HTR-8/SVneo (cell line): ENCODE measurements around the gene WASHC4.

Experiments used
- DNase-seq: peaks from one replicate; pipeline ENCODE4 v3.0.0; 2011; ENCODE audit warnings: low spot score, mixed read lengths; ENCODE audit not compliant: insufficient read length
- FAIRE-seq: peaks from 2 replicates; lab custom pipeline; 2011; peaks lifted over from hg19 to GRCh38; lab: Jason Lieb, UNC

The WASHC4 gene, protein sequence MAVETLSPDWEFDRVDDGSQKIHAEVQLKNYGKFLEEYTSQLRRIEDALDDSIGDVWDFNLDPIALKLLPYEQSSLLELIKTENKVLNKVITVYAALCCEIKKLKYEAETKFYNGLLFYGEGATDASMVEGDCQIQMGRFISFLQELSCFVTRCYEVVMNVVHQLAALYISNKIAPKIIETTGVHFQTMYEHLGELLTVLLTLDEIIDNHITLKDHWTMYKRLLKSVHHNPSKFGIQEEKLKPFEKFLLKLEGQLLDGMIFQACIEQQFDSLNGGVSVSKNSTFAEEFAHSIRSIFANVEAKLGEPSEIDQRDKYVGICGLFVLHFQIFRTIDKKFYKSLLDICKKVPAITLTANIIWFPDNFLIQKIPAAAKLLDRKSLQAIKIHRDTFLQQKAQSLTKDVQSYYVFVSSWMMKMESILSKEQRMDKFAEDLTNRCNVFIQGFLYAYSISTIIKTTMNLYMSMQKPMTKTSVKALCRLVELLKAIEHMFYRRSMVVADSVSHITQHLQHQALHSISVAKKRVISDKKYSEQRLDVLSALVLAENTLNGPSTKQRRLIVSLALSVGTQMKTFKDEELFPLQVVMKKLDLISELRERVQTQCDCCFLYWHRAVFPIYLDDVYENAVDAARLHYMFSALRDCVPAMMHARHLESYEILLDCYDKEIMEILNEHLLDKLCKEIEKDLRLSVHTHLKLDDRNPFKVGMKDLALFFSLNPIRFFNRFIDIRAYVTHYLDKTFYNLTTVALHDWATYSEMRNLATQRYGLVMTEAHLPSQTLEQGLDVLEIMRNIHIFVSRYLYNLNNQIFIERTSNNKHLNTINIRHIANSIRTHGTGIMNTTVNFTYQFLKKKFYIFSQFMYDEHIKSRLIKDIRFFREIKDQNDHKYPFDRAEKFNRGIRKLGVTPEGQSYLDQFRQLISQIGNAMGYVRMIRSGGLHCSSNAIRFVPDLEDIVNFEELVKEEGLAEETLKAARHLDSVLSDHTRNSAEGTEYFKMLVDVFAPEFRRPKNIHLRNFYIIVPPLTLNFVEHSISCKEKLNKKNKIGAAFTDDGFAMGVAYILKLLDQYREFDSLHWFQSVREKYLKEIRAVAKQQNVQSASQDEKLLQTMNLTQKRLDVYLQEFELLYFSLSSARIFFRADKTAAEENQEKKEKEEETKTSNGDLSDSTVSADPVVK

DNA sequence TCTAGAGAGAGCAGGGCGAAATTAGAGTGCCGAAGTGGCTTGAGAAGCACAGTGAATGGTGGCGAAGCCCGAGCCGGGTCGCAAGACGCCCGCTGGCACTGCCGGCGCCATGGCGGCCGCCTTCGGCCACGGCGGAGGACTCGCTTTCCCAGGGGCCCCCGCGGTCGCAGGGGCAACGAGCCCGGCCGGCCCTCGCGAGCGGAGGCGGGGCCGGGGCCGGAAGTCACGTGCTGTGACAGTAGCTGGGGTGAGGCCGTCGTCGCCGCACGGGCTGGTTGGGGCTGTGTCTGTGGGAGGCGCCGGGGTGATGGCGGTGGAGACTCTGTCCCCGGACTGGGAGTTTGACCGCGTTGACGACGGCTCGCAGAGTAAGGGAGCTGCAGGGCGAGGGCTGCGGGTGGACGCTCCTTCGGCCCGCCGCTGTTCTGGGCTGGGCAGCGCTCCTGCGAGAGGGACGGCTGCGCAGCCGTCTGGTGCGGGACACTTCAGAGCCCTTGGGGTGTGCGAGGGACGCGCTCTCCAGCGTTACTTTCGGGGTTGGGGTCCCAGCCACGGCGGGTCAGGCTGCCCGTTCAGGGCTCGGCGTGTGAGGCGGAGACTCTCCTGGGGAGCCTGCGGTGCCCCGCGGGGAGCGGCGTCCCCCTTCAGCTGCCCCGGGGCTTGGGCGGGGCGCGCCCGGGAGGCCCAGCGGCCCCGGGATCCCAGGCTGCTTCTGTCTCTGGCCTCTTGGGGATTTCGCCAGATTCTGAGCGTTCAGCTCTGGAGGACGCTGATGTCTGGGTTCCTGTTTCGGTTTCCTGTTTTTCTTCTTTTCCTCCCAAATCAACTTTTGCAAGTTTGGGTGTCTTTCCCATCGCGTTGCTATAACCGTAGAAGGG lies at the start of gene WASHC4:
TSS of gene WASHC4 (plus strand) at position 238 of the 878 bp plus-strand sequence. CDS start at position 308, 70 bp downstream.
- peak; percentile 96 for DNase-seq
- FAIRE-seq, result peak; percentile 99

DNA sequence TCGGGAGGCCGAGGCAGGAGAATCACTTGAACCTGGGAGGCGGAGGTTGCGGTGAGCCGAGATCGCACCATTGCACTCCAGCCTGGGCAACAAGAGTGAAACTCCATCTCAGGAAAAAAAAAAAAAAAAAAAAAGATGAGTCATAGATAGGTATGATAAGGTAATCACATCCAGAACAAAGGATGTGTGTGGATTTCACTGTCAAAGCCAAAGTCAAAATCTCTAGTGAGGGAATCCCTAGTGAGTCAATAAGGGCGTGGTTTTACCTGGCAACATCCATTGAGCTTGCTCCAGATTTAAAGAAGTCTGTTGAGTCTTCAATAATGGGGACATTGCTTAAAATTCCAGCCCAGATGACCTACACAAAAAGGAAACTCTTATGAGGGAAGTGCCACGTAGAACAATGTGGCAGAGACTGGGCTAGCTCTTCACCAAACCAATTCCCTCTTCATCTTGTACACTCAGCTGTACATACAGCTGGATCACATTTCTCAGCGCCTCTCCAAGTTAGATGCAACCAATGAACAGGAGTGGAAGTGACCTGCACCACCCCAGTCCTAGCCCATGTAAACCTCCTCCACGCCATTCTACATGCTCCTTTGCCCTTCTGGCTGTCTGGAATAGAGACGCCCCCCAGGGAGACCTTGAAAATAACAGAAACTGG lies 46.7 kb upstream of the WASHC4 start:
- FAIRE-seq, result no peak
- no peak for DNase-seq

DNA sequence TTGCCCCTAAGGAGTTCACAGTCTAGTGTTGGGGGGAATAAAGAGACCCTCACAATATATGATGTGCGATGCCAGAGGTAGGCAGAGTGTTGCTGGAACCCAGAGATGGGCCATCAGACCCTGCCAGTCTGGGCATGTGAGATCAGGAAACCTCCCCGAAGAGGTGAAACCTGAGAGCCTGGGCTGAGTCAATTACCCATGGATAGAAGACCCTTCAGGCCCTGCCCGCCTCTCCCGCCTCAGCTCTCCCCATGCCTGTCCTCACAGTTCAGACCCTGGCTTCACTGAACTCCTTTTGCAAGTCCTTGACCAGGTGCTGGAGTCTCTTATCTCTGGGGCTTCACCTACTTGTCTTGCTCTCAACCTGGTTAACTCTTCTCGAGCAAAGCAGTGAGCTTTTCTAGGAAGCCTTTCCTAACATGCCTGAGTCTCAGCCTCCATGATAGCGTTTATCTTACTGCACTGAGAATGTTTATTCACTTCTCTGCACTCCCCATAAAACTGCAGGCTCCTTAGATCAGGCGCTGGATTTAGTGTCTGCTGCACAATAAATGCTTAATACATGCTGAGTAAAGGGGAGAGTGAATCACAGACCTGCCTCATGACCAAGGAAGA lies 42.9 kb upstream of the WASHC4 start:
- DNase-seq, result no peak
- no peak for FAIRE-seq

DNA sequence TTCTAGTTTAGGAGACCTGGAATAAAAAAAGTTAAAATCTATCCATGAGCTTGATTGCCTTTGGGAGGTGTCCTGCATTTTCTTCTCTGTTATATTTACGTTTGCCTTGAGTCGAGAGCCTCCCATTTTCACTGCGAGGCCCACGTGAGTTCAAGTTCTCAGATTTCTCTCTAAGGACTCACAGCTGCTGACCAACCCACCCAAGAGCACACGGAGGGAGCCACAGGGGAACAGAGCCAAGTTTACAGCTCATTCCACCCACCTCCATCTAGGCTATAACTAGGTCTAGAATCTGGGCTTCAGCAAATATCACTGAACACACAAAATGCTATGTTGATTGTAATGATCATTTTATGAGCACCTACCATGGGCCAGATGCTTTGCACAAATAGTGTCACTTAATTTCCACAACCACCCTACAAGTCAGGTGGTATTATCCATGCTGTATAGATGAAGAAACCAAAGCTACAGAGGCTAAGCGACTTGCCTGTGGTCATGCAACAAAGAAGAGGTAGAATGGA lies 40.0 kb upstream of the WASHC4 start:
- no peak for DNase-seq
- FAIRE-seq, result no peak

DNA sequence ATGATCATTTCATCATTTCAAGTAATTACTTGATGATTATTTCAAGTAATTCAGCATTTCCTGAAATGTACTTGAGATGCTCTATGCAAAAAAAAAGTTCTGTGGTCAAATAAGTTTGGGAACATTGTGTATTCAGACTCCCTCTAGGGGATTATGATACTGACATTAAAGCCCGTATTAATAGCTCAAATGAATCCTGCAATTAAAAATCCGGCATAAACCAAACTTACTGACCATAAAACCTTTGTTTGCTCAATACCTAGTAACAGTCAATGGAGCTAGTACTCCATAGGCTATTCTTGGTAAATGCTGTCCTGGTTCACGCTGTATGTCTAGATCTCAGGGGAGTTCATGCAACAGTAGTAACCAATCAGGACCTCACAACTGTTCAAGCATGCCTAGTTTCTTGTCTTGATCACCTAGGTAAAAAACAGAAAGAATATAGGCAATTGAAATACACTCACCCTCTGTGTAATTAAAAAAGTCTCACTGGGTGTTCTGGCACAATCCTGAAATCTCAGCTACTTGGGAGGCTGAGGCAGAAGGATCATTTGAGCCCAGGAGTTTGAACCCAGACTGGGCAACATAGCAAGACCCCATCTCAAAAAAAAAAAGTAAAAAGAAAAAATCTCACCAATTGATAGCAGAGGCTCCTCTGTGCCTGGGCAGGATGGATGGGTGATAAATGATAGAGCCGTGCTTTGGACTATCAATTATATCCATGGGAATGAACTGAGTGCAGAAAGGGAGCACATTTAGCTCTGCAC lies 37.4 kb upstream of the WASHC4 start:
- DNase-seq (no peak), FAIRE-seq (no peak)

DNA sequence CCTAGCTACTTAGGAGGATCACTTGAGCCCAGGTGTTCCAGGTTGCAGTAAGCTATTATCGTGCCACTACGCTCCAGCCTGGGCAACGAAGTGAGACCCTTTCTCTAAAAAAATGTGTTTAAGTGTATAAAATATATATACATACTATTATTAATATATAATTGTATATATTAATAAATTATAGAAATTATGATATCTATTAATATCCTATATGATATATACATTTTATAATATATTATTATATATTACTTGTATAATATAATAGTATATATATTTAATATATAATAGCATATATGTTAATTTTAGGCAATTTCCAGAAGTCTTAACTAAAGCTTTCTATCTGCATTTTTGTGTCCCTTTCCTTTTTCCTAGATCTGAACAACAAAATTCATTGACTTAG lies 35.5 kb upstream of the WASHC4 start:
- no peak for FAIRE-seq

DNA sequence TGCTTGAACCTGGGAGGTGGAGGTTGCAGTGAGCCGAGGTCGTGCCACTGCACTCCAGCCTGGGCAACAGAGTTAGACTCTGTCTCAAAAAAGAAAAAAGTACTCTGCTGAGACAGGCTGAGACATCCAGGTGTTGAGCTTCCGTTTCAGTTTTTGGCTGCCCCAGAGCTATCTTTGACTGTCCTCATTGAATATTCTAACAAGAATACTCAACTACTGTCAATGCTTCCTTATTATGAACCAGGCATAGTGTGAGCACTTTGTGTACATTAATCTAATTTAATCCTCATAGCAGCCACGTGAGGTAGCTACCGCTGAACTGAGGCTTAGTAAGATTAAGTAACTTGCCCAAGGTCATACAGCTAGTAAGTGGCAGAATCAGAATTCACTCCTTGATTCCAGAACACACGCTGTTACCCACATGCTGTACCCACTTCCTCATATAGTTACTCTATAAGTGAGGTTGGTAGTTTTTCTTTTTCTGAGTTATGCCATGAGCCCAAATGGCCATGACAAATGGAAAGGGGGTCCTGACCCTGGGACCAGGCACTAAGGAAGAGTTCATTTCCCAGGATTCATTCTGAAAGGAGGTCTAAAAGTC lies 34.5 kb upstream of the WASHC4 start:
- FAIRE-seq (no peak), DNase-seq (no peak)

More for the DNA sequence above, 35.5 kb upstream of the WASHC4 start:
- no peak for DNase-seq

DNA sequence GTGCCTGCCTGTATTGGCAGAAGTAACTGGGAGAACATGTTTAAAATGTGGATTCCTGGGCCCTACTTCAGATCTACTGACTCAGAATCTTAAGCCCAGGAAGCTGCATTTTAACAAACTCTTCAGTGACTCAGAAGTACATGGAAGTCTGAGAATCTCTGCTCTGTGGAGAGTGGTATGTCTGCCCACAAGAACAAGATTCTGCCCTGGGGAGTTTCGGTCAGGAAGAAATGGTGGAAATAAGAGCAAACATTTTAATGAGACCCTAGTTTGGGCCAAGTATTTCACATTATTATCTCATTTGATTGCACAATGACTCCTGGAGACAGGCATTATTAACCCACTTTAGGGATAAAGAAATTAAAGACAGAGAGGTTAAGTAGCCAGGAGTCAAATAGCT lies 31.4 kb upstream of the WASHC4 start:
- DNase-seq (no peak), FAIRE-seq (no peak)

DNA sequence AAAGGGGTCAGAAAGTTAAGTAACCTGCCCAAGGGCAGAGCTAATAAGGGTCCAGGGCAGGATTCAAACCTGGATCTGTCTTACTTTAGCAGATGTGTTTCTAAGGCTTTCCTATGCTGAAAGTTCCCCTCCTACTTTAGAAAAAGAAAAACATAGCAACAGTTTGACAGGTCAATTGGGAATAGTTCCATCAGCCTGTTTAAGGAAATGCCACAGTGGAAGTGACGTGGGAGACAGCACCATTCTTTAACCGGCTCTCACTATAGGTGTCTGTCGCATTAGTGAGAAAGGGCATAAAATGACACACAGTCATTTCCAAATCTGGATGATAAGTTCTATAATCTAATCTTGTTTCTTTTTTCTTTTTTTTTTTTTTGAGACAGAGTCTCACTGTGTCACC lies 30.6 kb upstream of the WASHC4 start:
- DNase-seq, result no peak
- FAIRE-seq, result no peak

DNA sequence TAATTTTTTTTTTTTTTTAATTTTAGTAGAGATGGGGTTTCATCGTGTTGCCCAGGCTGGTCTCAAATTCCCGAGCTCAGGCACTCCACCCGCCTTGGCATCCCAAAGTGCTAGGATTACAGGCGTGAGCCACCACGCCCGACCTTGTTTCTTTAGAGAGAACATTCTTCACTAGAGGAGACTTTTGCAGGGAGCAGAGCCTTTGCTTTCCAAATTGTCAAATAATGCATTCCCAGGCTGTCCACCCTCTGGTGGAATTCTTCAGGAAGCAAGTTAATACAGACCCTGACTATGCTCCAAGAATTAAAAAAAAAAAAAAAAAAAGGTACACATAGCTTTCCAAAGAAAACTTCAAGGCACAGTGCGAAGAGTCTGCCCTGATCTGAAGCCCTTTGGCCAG lies 30.1 kb upstream of the WASHC4 start:
- FAIRE-seq, result no peak
- DNase-seq, result no peak

DNA sequence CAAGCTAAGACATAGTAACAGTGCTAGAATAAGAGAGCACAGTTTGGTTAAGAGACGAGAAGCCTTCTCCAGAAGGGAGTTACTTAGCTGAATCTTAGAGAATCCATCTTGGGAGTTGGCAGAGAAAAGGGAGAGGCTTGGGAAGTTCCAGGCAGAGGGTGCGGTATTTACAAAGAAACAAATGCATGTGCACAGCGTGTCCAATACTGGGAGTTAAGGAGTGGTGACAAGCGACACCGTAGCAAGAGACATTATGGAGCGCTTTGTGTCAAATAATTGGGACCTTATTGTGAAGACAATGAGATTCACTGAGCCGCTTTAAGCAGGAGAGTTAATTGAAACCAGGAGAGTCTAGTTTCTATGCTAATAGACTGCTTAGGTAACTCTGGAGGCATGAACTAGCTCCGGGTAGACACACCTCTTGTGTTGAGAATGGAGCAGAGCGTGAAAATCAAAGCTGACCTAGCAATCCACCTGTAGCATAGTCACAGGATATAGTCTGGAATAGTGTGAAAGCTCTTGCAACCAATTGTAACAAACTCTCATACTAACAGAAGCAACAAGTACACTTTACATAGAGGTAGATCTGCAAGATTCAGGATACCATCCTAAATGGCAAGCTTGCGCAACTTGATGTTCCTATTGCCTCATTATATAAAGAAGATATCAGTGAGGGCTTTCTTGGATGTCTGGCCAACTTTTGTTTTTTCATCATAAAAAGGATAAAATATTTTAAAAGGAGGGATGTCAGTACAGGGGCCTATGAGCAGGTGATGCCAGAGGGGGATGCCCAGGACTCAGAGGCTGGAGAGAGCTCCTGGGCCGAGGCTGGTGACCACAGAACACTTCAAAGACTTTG lies 28.6 kb upstream of the WASHC4 start:
- FAIRE-seq (no peak), DNase-seq (no peak)

DNA sequence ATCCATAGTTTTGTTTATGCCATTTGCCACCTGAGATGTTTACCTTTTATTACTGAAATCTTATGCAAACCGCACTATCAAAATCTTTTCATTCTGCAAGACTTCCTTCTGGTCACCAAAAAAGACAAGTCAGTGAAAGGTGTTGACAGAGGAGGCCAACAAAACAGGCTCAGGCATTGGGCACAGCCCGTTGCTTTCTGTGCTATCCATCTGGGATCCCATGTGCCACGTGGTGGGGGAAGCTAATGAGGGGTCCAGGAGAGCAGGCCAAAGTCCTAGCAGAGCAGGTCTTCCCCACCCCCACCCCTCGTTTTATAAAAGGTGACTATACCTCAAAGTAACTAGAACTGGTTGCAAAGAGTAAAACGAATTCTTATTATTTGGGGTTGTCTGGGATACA lies 24.5 kb upstream of the WASHC4 start:
- no peak for FAIRE-seq
- DNase-seq, result no peak

DNA sequence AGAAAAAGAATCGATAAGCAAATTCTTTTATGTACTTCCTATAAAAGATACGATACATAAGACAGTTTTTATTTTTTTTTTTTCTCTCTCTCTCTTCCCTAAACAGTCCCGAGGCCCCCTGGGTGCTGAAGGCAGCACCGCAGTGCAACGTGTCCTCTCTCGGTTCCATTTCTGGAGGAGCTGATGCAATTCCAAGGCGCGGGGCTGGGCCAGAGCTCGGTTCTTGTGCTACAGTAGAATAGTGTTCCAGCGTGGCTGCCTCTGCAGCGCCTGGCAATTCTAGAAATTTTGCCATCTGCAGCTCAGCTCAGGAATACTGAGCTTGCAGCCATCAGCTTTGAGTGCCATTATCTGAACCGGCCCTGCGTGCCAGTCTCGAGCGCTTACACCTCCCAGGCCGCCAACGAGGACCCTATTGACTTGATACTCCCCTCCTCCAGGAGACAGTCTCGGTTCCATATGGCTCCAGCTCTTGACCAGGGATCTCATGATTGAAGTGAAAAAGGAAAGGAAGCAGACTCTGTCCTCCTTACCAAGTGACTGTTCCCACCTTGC lies 23.9 kb upstream of the WASHC4 start:
- FAIRE-seq (no peak), DNase-seq (no peak)

DNA sequence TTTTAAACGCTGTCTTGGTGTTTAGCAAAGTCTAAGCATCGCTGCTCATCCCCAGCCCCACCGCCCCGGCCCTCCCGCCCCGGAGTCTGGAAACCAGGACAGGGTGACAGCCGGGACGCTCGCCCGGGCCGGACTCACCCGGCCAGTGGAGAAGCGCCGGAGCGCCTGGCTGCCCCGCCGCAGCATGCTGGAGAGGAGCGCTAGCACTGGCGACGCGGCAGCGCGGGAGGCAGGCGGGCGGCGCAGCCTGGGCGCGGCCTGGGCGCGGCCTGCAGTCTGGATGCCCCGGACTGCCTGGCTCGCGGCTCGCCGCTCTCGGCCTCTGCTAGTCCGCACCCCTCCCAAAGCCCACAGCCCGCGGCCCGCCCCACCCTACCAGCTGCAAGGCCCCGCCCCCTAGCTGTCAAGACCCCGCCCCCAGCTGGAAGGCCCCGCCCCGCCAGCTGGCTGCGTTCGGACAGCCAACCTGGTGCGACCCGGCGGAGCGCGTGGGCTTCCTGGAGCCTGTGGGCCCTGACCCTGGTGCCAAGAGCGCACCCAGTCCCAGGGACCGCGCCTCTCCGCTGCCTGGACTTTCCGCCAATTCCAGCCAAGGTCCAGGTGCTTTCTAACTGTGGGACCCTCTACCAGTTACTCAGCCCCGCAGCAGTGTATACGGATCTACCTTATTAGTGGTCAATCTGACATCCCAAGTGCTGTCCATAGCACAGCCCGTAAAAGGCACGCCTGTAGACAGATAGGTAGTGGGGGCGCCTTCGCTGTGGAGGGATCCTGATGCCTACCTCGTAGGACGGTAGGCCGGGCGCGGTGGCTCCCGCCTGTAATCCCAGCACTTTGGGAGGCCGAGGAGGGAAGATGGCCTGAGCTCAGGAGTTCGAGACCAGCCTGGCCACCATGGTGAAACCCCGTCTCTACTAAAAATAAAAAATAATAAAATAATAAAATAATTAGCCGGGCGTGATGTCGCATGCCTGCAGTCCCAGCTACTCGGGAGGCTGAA lies 23.0 kb upstream of the WASHC4 start, which contains the start of gene ALDH1L2:
TSS of gene ALDH1L2 (minus strand) at position 208 of the 1,000 bp plus-strand sequence. CDS start at position 186, 22 bp downstream.
- peak; percentile 71 for DNase-seq
- peak; percentile 81 for FAIRE-seq

DNA sequence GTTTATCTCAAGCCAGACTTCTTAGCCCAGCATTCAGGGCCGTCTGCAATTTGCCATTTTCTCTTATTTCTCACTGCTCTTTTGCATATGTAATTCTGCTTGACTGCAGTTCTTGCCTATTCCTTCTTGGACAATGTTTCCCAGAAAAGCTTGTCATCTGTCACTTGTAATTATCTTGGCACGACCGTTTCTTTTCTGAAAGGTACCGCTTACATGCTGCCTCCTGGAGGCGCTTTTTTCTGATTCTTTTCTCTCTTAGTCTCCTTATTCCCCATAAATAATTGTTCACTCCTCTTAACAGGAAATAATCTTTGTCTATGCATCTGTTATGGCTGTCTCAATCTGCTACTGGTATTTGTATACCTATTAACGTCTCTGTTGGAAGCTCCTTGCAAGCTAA lies 22.0 kb upstream of the WASHC4 start:
- DNase-seq (no peak), FAIRE-seq (no peak)
